Tibial artery (tissue), 4 donors: ENCODE data around the gene SYCP1.
A peak's percentile ranks its signal among the peaks of the same experiment; 100 is the strongest.

Experiments
- DNase-seq, 2 donors: peaks; one replicate each; pipeline ENCODE4 v3.0.0-alpha.2; 2019
- H3K27ac ChIP-seq, 2 donors: fragments of 200-600 bp; sonication (generic) in 1 of 2; 1 replicate in 1 of 2; 2 replicates in 1 of 2; pipeline ENCODE4 v1.5.1; 2018 to 2019; ENCODE audit warnings: mild to moderate bottlenecking in 1 of 2
- H3K27me3 ChIP-seq, 2 donors: fragments of 200-600 bp; sonication (generic) in 1 of 2; one replicate each; pipeline versions ENCODE4 v1.5.1 to v1.6.0; 2016 to 2019
- H3K36me3 ChIP-seq, 3 donors: fragments of 200-600 bp; sonication (generic) in 2 of 3; one replicate each; pipeline ENCODE4 v1.5.1; 2016 to 2019; ENCODE audit warnings: mild to moderate bottlenecking in 2 of 3
- H3K4me1 ChIP-seq, 4 donors: fragments of 200-600 bp; sonication (generic) in 2 of 4; 1 replicate in 3 of 4; 2 replicates in 1 of 4; pipeline ENCODE4 v1.5.1; 2016 to 2019
- H3K4me3 ChIP-seq, 2 donors: fragments of 200-600 bp; sonication (generic) in 1 of 2; 1 replicate in 1 of 2; 2 replicates in 1 of 2; pipeline ENCODE4 v1.5.1; 2018 to 2019; ENCODE audit warnings: mild to moderate bottlenecking in 2 of 2
- H3K9me3 ChIP-seq, 3 donors: fragments of 200-600 bp; sonication (generic) in 1 of 3; one replicate each; pipeline ENCODE4 v1.5.1; 2016 to 2019
- CTCF ChIP-seq, 2 experiments: fragments of 200-600 bp in 1 of 2; fragments of 450-650 bp in 1 of 2; IDR thresholded peaks; one replicate each; pipeline ENCODE4 v1.5.1; 2017 to 2019; ENCODE audit warnings: antibody characterized with exemption in 2 of 2, mild to moderate bottlenecking in 1 of 2, moderate library complexity in 1 of 2
- intact Hi-C: fragments of 100-400 bp; cut with DNase I; formaldehyde crosslinking; loops from one replicate; pipeline ENCODE4 v1.15.0; 2023; ENCODE audit warnings: low total_unique reads

SYCP1 gene

GRCh38 chr1:114861384-114861783 is 6.7 kb downstream of the SYCP1 start:
- no peak for DNase-seq
- no peaks in the 10 kb centered on the region for H3K9me3 ChIP-seq
- intact Hi-C loops, result no loop called here
- no peaks in the 10 kb centered on the region for H3K4me1 ChIP-seq
- H3K36me3 ChIP-seq, result no peaks in the 10 kb centered on the region
- no peak overlapping the region for H3K4me3 ChIP-seq
- no peak overlapping the region for H3K27ac ChIP-seq
- no peak for TF ChIP-seq CTCF (IDR thresholded peaks at IDR 0.05)
- no peaks in the 10 kb centered on the region for H3K27me3 ChIP-seq

- DNase-seq, result no peak
- Histone ChIP-seq H3K27me3 (peaks cover 0 to 4% of the 10 kb centered on the region in 2 donors), H3K27ac (no peak overlapping the region), H3K9me3 (no peaks in the 10 kb centered on the region), H3K4me3 (no peak overlapping the region), H3K36me3 (no peaks in the 10 kb centered on the region), H3K4me1 (no peaks in the 10 kb centered on the region)
- intact Hi-C loops, result no loop called here
- no peak for TF ChIP-seq CTCF (IDR thresholded peaks at IDR 0.05)
Measured at GRCh38 chr1:114892194-114892918, 37.7 kb downstream of the SYCP1 start.

GRCh38 chr1:114896795-114897194 is 42.1 kb downstream of the SYCP1 start:
- no peak overlapping the region for H3K4me3 ChIP-seq
- DNase-seq, result no peak
- TF ChIP-seq CTCF (IDR thresholded peaks at IDR 0.05), result no peak
- H3K27ac ChIP-seq, result no peak overlapping the region
- no peaks in the 10 kb centered on the region for H3K36me3 ChIP-seq
- intact Hi-C loops, result no loop called here
- peaks cover 0 to 4% of the 10 kb centered on the region in 2 donors for H3K27me3 ChIP-seq
- peaks cover 0 to 31% (median 5%) of the 10 kb centered on the region in 4 donors for H3K4me1 ChIP-seq
- H3K9me3 ChIP-seq, result no peaks in the 10 kb centered on the region

DNA sequence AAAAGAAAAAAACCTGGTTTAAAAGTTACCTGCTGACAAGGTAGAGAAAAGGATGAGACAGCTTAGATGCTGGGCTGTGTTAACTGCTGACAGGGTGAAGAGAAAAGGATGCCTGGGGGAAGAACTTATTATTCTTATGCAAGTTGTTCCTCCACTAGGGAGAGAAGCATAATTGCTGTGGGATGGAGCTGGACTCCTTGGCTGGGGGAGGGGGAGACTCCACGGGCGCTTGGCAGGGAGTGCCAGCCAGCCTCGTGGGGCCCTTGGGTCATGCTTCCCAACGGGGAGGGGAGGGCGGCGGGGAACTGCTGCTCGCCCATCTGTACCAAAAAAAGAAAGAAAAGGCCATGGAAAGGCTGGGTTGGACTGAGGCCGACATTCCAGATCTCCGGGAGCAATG is 47.2 kb downstream of the SYCP1 start:
- no peaks in the 10 kb centered on the region for H3K36me3 ChIP-seq
- peak overlapping the region; percentile 50 to 70 for H3K27ac ChIP-seq
- peaks cover 0 to 31% (median 7%) of the 10 kb centered on the region in 4 donors for H3K4me1 ChIP-seq
- peak overlapping the region; percentile 30 to 34 for H3K4me3 ChIP-seq
- TF ChIP-seq CTCF (IDR thresholded peaks at IDR 0.05), result no peak
- H3K9me3 ChIP-seq, result peaks cover 0 to 4% (median 0%) of the 10 kb centered on the region in 3 donors
- no peaks in the 10 kb centered on the region for H3K27me3 ChIP-seq
- intact Hi-C loops, result no loop called here
- peak in 1 of 2 donors; percentile 85 for DNase-seq

DNA sequence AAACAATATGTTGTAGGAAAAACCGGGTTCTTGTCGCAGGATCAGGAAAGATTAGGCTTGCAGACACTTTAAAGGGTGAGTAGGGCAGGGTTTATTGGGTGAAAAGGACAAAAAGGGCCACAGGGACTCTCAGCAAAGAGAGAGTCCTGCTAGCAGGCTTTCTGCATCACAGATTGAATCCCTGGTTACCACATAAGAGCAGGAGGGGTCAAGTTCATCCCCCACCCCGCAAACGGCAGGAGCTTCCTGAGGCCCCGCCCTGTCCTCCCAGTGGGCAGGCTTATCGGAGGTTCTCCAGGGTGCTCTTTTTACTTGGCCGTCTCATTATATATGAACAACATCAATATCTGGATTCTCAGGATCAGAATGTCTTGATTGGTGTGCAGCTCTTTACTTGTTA is 47.7 kb downstream of the SYCP1 start:
- peaks cover 0 to 4% (median 0%) of the 10 kb centered on the region in 3 donors for H3K9me3 ChIP-seq
- peaks cover 0 to 31% (median 7%) of the 10 kb centered on the region in 4 donors for H3K4me1 ChIP-seq
- peak overlapping the region; percentile 50 to 70 for H3K27ac ChIP-seq
- no peaks in the 10 kb centered on the region for H3K27me3 ChIP-seq
- no peak for DNase-seq
- no peak for TF ChIP-seq CTCF (IDR thresholded peaks at IDR 0.05)
- peak overlapping the region; percentile 30 to 34 for H3K4me3 ChIP-seq
- intact Hi-C loops, result no loop called here
- no peaks in the 10 kb centered on the region for H3K36me3 ChIP-seq
